GM18868 (cell line): ENCODE results near the gene INPP5A.
"Not testable (repeated sequence)": the region's sequence is repeated elsewhere in the genome, so short reads cannot be mapped to it uniquely, and the experiment has no call there.

Experiments used
- ATAC-seq: cut with Tn5 transposase; IDR thresholded peaks from one replicate; pipeline ENCODE4 v1.9.1; 2021; ENCODE audit warnings: mild to moderate bottlenecking, moderate library complexity; ENCODE audit not compliant: unreplicated experiment

Gene INPP5A

GRCh38 chr10:132537684-132538001, at the start of gene INPP5A:
TSS of gene INPP5A (plus strand) at chr10:132537787. CDS start at chr10:132538097, 310 bp downstream.
- ATAC-seq = peak; percentile 66

- ATAC-seq = no peak
Measured at GRCh38 chr10:132488231-132488821, 49.3 kb upstream of the INPP5A start.

- no peak for ATAC-seq
Measured at GRCh38 chr10:132489053-132489703, 48.4 kb upstream of the INPP5A start.

- no peak for ATAC-seq
Measured at GRCh38 chr10:132489704-132490534, 47.7 kb upstream of the INPP5A start.

- ATAC-seq = not testable (repeated sequence)
Measured at GRCh38 chr10:132491534-132491933, 46.1 kb upstream of the INPP5A start.

- ATAC-seq = no peak
Measured at GRCh38 chr10:132492323-132493025, 45.1 kb upstream of the INPP5A start.

- ATAC-seq = no peak
Measured at GRCh38 chr10:132493246-132493755, 44.3 kb upstream of the INPP5A start.

- no peak for ATAC-seq
Measured at GRCh38 chr10:132493756-132494290, 43.8 kb upstream of the INPP5A start.

GRCh38 chr10:132494866-132495630, 42.5 kb upstream of the INPP5A start:
- ATAC-seq = no peak

- no peak for ATAC-seq
Measured at GRCh38 chr10:132496360-132497062, 41.1 kb upstream of the INPP5A start.

GRCh38 chr10:132497063-132497680, 40.4 kb upstream of the INPP5A start:
- no peak for ATAC-seq

GRCh38 chr10:132497861-132498561, 39.6 kb upstream of the INPP5A start:
- no peak for ATAC-seq

GRCh38 chr10:132498562-132499366, 38.8 kb upstream of the INPP5A start:
- ATAC-seq = no peak

- ATAC-seq = no peak
Measured at GRCh38 chr10:132499367-132499685, 38.3 kb upstream of the INPP5A start.

GRCh38 chr10:132500781-132501415, 36.7 kb upstream of the INPP5A start:
- no peak for ATAC-seq

- ATAC-seq = no peak
Measured at GRCh38 chr10:132502544-132503300, 34.9 kb upstream of the INPP5A start.
